SK-N-SH treated with all-trans-retinoic acid at 6 μM for 48 hours (cell line): Measurements from ENCODE around the gene SEC23B.

Source experiments
- ATAC-seq: fragments of 200-7000 bp; cut with Tn5 transposase; 3 replicates; pipeline ENCODE4 v1.9.1; 2020; ENCODE audit warnings: mild to moderate bottlenecking, moderate library complexity
- ARNTL ChIP-seq: fragments of 450-650 bp; formaldehyde crosslinking; IDR thresholded peaks from 2 replicates; pipeline ENCODE4 v1.5.0; 2020; ENCODE audit warnings: low read depth, mild to moderate bottlenecking, moderate library complexity, borderline replicate concordance
- BACH2 ChIP-seq: fragments of 250-450 bp; sonication (Bioruptor Pico); IDR thresholded peaks from 2 replicates; pipeline ENCODE4 v1.9.0; 2021; ENCODE audit warnings: mild to moderate bottlenecking, borderline replicate concordance
- CREB5 ChIP-seq: fragments of 250-450 bp; sonication (Bioruptor Pico); IDR thresholded peaks from 2 replicates; pipeline ENCODE4 v1.5.1; 2020; ENCODE audit warnings: low read depth, mild to moderate bottlenecking, moderate library complexity
- CSDC2 ChIP-seq: fragments of 250-450 bp; sonication (Bioruptor Pico); IDR thresholded peaks from 2 replicates; pipeline ENCODE4 v1.5.0; 2020; ENCODE audit warnings: mild to moderate bottlenecking, moderate library complexity
- ESRRG ChIP-seq: fragments of 250-450 bp; sonication (Bioruptor Pico); IDR thresholded peaks from 2 replicates; pipeline ENCODE4 v1.6.1; 2021; ENCODE audit warnings: mild to moderate bottlenecking
- GLIS3 ChIP-seq: fragments of 250-450 bp; sonication (Bioruptor Pico); IDR thresholded peaks from 2 replicates; pipeline ENCODE4 v1.5.0; 2020; ENCODE audit warnings: mild to moderate bottlenecking, moderate library complexity
- ISL1 ChIP-seq: fragments of 250-450 bp; sonication (Bioruptor Pico); IDR thresholded peaks from 2 replicates; pipeline ENCODE4 v2.1.2; 2022; ENCODE audit warnings: mild to moderate bottlenecking, moderate library complexity
- OSR1 ChIP-seq: fragments of 250-450 bp; sonication (Bioruptor Pico); IDR thresholded peaks from 2 replicates; pipeline ENCODE4 v1.8.0; 2022; ENCODE audit warnings: moderate library complexity, mild to moderate bottlenecking, inconsistent platforms
- POU6F1 ChIP-seq: fragments of 250-450 bp; sonication (Bioruptor Pico); IDR thresholded peaks from 2 replicates; pipeline ENCODE4 v1.8.0; 2021; ENCODE audit warnings: low read depth, mild to moderate bottlenecking, moderate library complexity, borderline replicate concordance
- PPARA ChIP-seq: fragments of 250-450 bp; sonication (Bioruptor Pico); IDR thresholded peaks from 2 replicates; pipeline ENCODE4 v1.5.0; 2020; ENCODE audit warnings: mild to moderate bottlenecking, borderline replicate concordance
- RARB ChIP-seq: fragments of 250-450 bp; sonication (Bioruptor Pico); IDR thresholded peaks from 2 replicates; pipeline ENCODE4 v1.8.0; 2021; ENCODE audit warnings: mild to moderate bottlenecking, moderate library complexity
- SNAI2 ChIP-seq: fragments of 250-450 bp; sonication (Bioruptor Pico); IDR thresholded peaks from 2 replicates; pipeline ENCODE4 v1.5.0; 2020; ENCODE audit warnings: mild to moderate bottlenecking, moderate library complexity
- TCF4 ChIP-seq: fragments of 250-450 bp; sonication (Bioruptor Pico); IDR thresholded peaks from 2 replicates; pipeline ENCODE4 v1.8.0; 2021; ENCODE audit warnings: mild to moderate bottlenecking, moderate library complexity, borderline replicate concordance
- TOX ChIP-seq: fragments of 250-450 bp; sonication (Bioruptor Pico); IDR thresholded peaks from 2 replicates; pipeline ENCODE4 v1.8.0; 2021; ENCODE audit warnings: mild to moderate bottlenecking, moderate library complexity, borderline replicate concordance
- ZC3H10 ChIP-seq: fragments of 250-450 bp; sonication (Bioruptor Pico); IDR thresholded peaks from 2 replicates; pipeline ENCODE4 v1.5.1; 2021; ENCODE audit warnings: mild to moderate bottlenecking, moderate library complexity
- ZFP3 ChIP-seq: fragments of 250-450 bp; sonication (Bioruptor Pico); IDR thresholded peaks from 2 replicates; pipeline ENCODE4 v1.5.0; 2020; ENCODE audit warnings: mild to moderate bottlenecking, moderate library complexity
- ZFP30 ChIP-seq: fragments of 450-650 bp; formaldehyde crosslinking; IDR thresholded peaks from 2 replicates; pipeline ENCODE4 v1.5.0; 2022; ENCODE audit warnings: mild to moderate bottlenecking, moderate library complexity
- ZNF565 ChIP-seq: fragments of 450-650 bp; formaldehyde crosslinking; conservative IDR thresholded peaks from 2 replicates; pipeline ENCODE4 v1.5.0; 2020; ENCODE audit warnings: low read depth, mild to moderate bottlenecking, moderate library complexity
- ZNF70 ChIP-seq: fragments of 450-650 bp; formaldehyde crosslinking; IDR thresholded peaks from 2 replicates; pipeline ENCODE4 v1.5.0; 2020; ENCODE audit warnings: mild to moderate bottlenecking, moderate library complexity
- TF ChIP-seq, protein P1 (sequence below): fragments of 250-450 bp; sonication (Bioruptor Pico); IDR thresholded peaks from 2 replicates; pipeline ENCODE4 v1.8.0; 2020; ENCODE audit warnings: mild to moderate bottlenecking, moderate library complexity, borderline replicate concordance
- TF ChIP-seq, protein P2 (sequence below): fragments of 250-450 bp; sonication (Bioruptor Pico); IDR thresholded peaks from 2 replicates; pipeline ENCODE4 v1.5.0; 2020; ENCODE audit warnings: mild to moderate bottlenecking, moderate library complexity
- TF ChIP-seq, protein P3 (sequence below): fragments of 250-450 bp; sonication (Bioruptor Pico); IDR thresholded peaks from 2 replicates; pipeline ENCODE4 v1.5.1; 2021; ENCODE audit warnings: mild to moderate bottlenecking, moderate library complexity

Gene SEC23B

DNA sequence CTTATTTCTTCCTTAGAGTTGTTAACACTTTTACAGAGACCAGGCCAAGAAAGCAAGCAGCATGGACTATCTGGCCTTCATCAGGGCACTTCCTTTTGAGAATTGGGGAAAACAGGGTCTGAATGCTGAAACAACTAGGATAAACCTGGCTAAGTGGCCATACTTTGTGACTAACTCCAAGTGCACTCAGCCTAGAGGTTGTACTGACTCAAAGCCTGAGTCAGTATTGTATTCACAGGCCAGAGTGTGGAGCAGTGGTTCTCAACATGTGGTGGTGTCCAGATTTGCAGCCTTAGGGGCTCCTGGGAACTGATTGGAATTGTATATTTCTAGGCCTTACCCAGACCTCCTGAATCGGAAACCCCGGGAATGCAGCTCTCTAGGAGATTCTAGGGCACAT is 20.1 kb downstream of the SEC23B start:
- TF ChIP-seq ARNTL (CRISPR knock-in tag): no peak
- TF ChIP-seq GLIS3 (CRISPR knock-in tag): no peak
- TF ChIP-seq TOX (CRISPR knock-in tag): no peak
- no peak for TF ChIP-seq ZFP3 (CRISPR knock-in tag)
- TF ChIP-seq, protein P1, sequence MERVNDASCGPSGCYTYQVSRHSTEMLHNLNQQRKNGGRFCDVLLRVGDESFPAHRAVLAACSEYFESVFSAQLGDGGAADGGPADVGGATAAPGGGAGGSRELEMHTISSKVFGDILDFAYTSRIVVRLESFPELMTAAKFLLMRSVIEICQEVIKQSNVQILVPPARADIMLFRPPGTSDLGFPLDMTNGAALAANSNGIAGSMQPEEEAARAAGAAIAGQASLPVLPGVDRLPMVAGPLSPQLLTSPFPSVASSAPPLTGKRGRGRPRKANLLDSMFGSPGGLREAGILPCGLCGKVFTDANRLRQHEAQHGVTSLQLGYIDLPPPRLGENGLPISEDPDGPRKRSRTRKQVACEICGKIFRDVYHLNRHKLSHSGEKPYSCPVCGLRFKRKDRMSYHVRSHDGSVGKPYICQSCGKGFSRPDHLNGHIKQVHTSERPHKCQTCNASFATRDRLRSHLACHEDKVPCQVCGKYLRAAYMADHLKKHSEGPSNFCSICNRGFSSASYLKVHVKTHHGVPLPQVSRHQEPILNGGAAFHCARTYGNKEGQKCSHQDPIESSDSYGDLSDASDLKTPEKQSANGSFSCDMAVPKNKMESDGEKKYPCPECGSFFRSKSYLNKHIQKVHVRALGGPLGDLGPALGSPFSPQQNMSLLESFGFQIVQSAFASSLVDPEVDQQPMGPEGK: no peak
- no peak for TF ChIP-seq ZC3H10 (CRISPR knock-in tag)
- no peak for TF ChIP-seq CSDC2 (CRISPR knock-in tag)
- TF ChIP-seq SNAI2 (CRISPR knock-in tag): no peak
- TF ChIP-seq ISL1 (CRISPR knock-in tag): no peak
- no peak for TF ChIP-seq ESRRG (CRISPR knock-in tag)
- no peak for TF ChIP-seq POU6F1
- no peak for TF ChIP-seq ZFP30 (CRISPR knock-in tag)
- TF ChIP-seq, protein P2, sequence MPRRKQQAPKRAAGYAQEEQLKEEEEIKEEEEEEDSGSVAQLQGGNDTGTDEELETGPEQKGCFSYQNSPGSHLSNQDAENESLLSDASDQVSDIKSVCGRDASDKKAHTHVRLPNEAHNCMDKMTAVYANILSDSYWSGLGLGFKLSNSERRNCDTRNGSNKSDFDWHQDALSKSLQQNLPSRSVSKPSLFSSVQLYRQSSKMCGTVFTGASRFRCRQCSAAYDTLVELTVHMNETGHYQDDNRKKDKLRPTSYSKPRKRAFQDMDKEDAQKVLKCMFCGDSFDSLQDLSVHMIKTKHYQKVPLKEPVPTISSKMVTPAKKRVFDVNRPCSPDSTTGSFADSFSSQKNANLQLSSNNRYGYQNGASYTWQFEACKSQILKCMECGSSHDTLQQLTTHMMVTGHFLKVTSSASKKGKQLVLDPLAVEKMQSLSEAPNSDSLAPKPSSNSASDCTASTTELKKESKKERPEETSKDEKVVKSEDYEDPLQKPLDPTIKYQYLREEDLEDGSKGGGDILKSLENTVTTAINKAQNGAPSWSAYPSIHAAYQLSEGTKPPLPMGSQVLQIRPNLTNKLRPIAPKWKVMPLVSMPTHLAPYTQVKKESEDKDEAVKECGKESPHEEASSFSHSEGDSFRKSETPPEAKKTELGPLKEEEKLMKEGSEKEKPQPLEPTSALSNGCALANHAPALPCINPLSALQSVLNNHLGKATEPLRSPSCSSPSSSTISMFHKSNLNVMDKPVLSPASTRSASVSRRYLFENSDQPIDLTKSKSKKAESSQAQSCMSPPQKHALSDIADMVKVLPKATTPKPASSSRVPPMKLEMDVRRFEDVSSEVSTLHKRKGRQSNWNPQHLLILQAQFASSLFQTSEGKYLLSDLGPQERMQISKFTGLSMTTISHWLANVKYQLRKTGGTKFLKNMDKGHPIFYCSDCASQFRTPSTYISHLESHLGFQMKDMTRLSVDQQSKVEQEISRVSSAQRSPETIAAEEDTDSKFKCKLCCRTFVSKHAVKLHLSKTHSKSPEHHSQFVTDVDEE: no peak
- no peak for TF ChIP-seq RARB
- no peak for TF ChIP-seq OSR1 (CRISPR knock-in tag)
- no peak for TF ChIP-seq ZNF70
- TF ChIP-seq PPARA: no peak
- no peak for TF ChIP-seq ZNF565 (CRISPR knock-in tag)
- ATAC-seq: no peak; the same call in 1 of the 3 replicates

DNA sequence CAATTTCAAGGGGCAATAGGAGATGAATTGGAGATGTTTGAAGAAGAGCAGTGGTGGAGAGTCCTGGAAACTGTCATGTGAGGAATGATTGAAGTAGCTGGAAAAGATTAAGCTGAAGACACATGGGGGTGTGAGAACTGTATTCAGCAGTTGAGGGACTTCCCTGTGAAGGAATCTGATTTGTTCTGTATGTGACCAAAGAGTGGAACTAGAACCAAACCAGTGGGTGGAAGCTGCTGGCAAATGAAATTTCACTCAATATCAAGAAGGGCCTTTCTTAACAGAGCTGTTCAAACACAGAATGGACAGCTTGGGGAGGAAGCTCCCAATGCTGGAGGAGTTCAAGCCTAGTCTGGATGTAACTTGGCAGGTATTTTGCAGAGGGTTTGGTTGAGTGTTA is 21.3 kb downstream of the SEC23B start:
- TF ChIP-seq RARB (no peak), TCF4 (CRISPR knock-in tag) (no peak), CREB5 (CRISPR knock-in tag) (no peak), BACH2 (CRISPR knock-in tag) (no peak)
- ATAC-seq: no peak

- no peak for ATAC-seq
- TF ChIP-seq ISL1 (CRISPR knock-in tag) (no peak), CREB5 (CRISPR knock-in tag) (no peak), ZNF565 (CRISPR knock-in tag) (no peak), ZNF70 (no peak), ZFP30 (CRISPR knock-in tag) (no peak), GLIS3 (CRISPR knock-in tag) (no peak), PPARA (no peak), CSDC2 (CRISPR knock-in tag) (no peak), ZC3H10 (CRISPR knock-in tag) (no peak), POU6F1 (no peak), TCF4 (CRISPR knock-in tag) (no peak), BACH2 (CRISPR knock-in tag) (no peak)
- TF ChIP-seq, protein P1: no peak
- TF ChIP-seq, protein P3, sequence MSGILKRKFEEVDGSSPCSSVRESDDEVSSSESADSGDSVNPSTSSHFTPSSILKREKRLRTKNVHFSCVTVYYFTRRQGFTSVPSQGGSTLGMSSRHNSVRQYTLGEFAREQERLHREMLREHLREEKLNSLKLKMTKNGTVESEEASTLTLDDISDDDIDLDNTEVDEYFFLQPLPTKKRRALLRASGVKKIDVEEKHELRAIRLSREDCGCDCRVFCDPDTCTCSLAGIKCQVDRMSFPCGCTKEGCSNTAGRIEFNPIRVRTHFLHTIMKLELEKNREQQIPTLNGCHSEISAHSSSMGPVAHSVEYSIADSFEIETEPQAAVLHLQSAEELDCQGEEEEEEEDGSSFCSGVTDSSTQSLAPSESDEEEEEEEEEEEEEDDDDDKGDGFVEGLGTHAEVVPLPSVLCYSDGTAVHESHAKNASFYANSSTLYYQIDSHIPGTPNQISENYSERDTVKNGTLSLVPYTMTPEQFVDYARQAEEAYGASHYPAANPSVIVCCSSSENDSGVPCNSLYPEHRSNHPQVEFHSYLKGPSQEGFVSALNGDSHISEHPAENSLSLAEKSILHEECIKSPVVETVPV (CRISPR knock-in tag): no peak
These were observed 24.9 kb downstream of the SEC23B start for GRCh38 chr20:18532626-18533025.
